Lower leg skin (tissue), 4 donors: ENCODE results near the gene FBLN2. TPM values are rescaled to one million over a fixed set of nuclear protein-coding genes. Genes with fewer than 3 reads are reported as not detected.

Source experiments
- DNase-seq, 2 donors: peaks; one replicate each; pipeline ENCODE4 v3.0.0-alpha.2; 2019; ENCODE audit warnings: low spot score in 2 of 2
- H3K4me3 ChIP-seq: fragments of 200-600 bp; sonication (generic); 2 replicates; pipeline ENCODE4 v1.5.1; 2017; ENCODE audit warnings: mild to moderate bottlenecking, low read depth; ENCODE audit not compliant: poor library complexity, severe bottlenecking
- CTCF ChIP-seq, 3 donors: fragments of 450-650 bp; IDR thresholded peaks; one replicate each; pipeline ENCODE4 v1.5.1; 2016; ENCODE audit warnings: antibody characterized with exemption in 3 of 3, mild to moderate bottlenecking in 3 of 3, moderate library complexity in 2 of 3
- POLR2A ChIP-seq, 2 donors: fragments of 450-650 bp; IDR thresholded peaks; one replicate each; pipeline ENCODE4 v1.6.1; 2016 to 2017; ENCODE audit warnings: antibody characterized with exemption in 2 of 2, mild to moderate bottlenecking in 1 of 2, moderate library complexity in 1 of 2
- WGBS, 2 donors: methylation state at CpG; one replicate each; pipeline ENCODE4 v1.1.5; 2018; 5-methylcytosine and 5-hydroxymethylcytosine counted together
- intact Hi-C: fragments of 100-400 bp; cut with DNase I; formaldehyde crosslinking; loops from one replicate; pipeline ENCODE4 v1.15.0; 2023; ENCODE audit warnings: low total_unique reads
- total RNA-seq, 4 donors: library from RNA; depleted of rRNA; stranded (reverse); fragments of >200 nt; gene quantifications; one replicate each; pipeline ENCODE4 v1.1.0, GENCODE V29; 2016

Gene FBLN2
- total RNA-seq, 4 donors from 2014 or later = 40.1 to 153 (median 64.0) TPM

- intact Hi-C loops = loop anchor here (1.0 kb wide), 1 partner anchor 33 kb away; no protein-coding TSS in a partner anchor
- TF ChIP-seq POLR2A (IDR thresholded peaks at IDR 0.05) = no peak
- DNase-seq = peak; percentile 81 to 90
- 67 to 71% methylated on average over 3 of the region's 3 CpGs for WGBS, 2 donors
- no peak overlapping the region for H3K4me3 ChIP-seq
Measured at GRCh38 chr3:13612829-13613228, 63.9 kb downstream of the FBLN2 start.

GRCh38 chr3:13613343-13614190 lies 64.6 kb downstream of the FBLN2 start:
- 91 to 92% methylated on average over 12 to 14 of the region's 14 CpGs for WGBS, 2 donors
- TF ChIP-seq CTCF (IDR thresholded peaks at IDR 0.05) (no peak), POLR2A (IDR thresholded peaks at IDR 0.05) (no peak)
- DNase-seq = no peak
- H3K4me3 ChIP-seq = no peak overlapping the region
- intact Hi-C loops = loop anchor here (1.0 kb wide), 1 partner anchor 33 kb away; no protein-coding TSS in a partner anchor

- H3K4me3 ChIP-seq = no peak overlapping the region
- no peak for TF ChIP-seq POLR2A (IDR thresholded peaks at IDR 0.05)
- TF ChIP-seq CTCF (IDR thresholded peaks at IDR 0.05) = no peak
- DNase-seq = no peak
- 91 to 95% methylated on average over 2 of the region's 2 CpGs for WGBS, 2 donors
- intact Hi-C loops = no loop called here
Measured at GRCh38 chr3:13614607-13615006, 65.7 kb downstream of the FBLN2 start.

- TF ChIP-seq CTCF (IDR thresholded peaks at IDR 0.05) (no peak), POLR2A (IDR thresholded peaks at IDR 0.05) (no peak)
- H3K4me3 ChIP-seq = no peak overlapping the region
- 87 to 100% methylated on average over 3 to 4 of the region's 4 CpGs for WGBS, 2 donors
- intact Hi-C loops = no loop called here
- DNase-seq = no peak
Measured at GRCh38 chr3:13615019-13615528, 66.1 kb downstream of the FBLN2 start.

GRCh38 chr3:13616359-13616758 lies 67.4 kb downstream of the FBLN2 start:
- no peak for DNase-seq
- TF ChIP-seq POLR2A (IDR thresholded peaks at IDR 0.05) = no peak
- no peak for TF ChIP-seq CTCF (IDR thresholded peaks at IDR 0.05)
- 81 to 88% methylated on average over 7 of the region's 7 CpGs for WGBS, 2 donors
- intact Hi-C loops = no loop called here
- no peak overlapping the region for H3K4me3 ChIP-seq

GRCh38 chr3:13617097-13617738 lies 68.3 kb downstream of the FBLN2 start:
- 96% methylated on average over 3 of the region's 3 CpGs for WGBS, 2 donors
- no peak for DNase-seq
- intact Hi-C loops = no loop called here
- TF ChIP-seq CTCF (IDR thresholded peaks at IDR 0.05) (no peak), POLR2A (IDR thresholded peaks at IDR 0.05) (no peak)
- H3K4me3 ChIP-seq = no peak overlapping the region
